Astrocyte (in vitro differentiated cells and primary cell): Measurements from ENCODE around the gene CAMK2D. TPM values are rescaled to one million over a fixed set of nuclear protein-coding genes. Genes with fewer than 3 reads are reported as not detected.

ENCODE experiments used
- DNase-seq: peaks from one replicate; pipeline ENCODE4 v3.0.0-alpha.2; 2010; ENCODE audit warnings: low read depth
- FAIRE-seq: peaks from 2 replicates; lab custom pipeline; 2011; peaks lifted over from hg19 to GRCh38; lab: Jason Lieb, UNC
- H2AFZ ChIP-seq: 2 replicates; pipeline ENCODE4 v1.6.0; 2012; ENCODE audit warnings: low read depth, low read length, inconsistent platforms
- H3K27ac ChIP-seq: 2 replicates; pipeline ENCODE4 v1.5.1; 2011; ENCODE audit warnings: low read depth, low read length, inconsistent platforms
- H3K27me3 ChIP-seq: 2 replicates; pipeline ENCODE4 v1.6.0; 2011; ENCODE audit warnings: low read length, inconsistent platforms; ENCODE audit not compliant: insufficient read depth
- H3K36me3 ChIP-seq: 2 replicates; pipeline ENCODE4 v1.5.1; 2011; ENCODE audit warnings: low read length, inconsistent platforms; ENCODE audit not compliant: insufficient read depth
- H3K4me1 ChIP-seq: 2 replicates; pipeline ENCODE4 v1.5.1; 2011; ENCODE audit warnings: low read length, inconsistent platforms; ENCODE audit not compliant: insufficient read depth
- H3K4me2 ChIP-seq: 2 replicates; pipeline ENCODE4 v1.6.0; 2012; ENCODE audit warnings: low read length, inconsistent platforms
- H3K4me3 ChIP-seq: 2 replicates; pipeline ENCODE4 v1.5.1; 2011; ENCODE audit warnings: low read depth, mild to moderate bottlenecking, low read length, inconsistent platforms; ENCODE audit not compliant: insufficient read depth
- H3K79me2 ChIP-seq: 2 replicates; pipeline ENCODE4 v1.6.0; 2012; ENCODE audit warnings: mild to moderate bottlenecking, low read length, inconsistent platforms; ENCODE audit not compliant: insufficient read depth
- H3K9ac ChIP-seq: 2 replicates; pipeline ENCODE4 v1.6.0; 2012; ENCODE audit warnings: mild to moderate bottlenecking, low read length, inconsistent platforms
- H3K9me3 ChIP-seq: 2 replicates; pipeline ENCODE4 v1.5.1; 2012; ENCODE audit warnings: low read depth, mild to moderate bottlenecking, low read length, inconsistent platforms; ENCODE audit not compliant: insufficient read depth
- H4K20me1 ChIP-seq: 2 replicates; pipeline ENCODE4 v1.6.0; 2012; ENCODE audit warnings: low read length, inconsistent platforms; ENCODE audit not compliant: insufficient read depth
- H3K27ac Mint-ChIP-seq: one replicate; pipeline ENCODE4 v1.8.0; 2021; ENCODE audit warnings: mild to moderate bottlenecking, mixed read lengths; ENCODE audit not compliant: unreplicated experiment
- H3K27me3 Mint-ChIP-seq: one replicate; pipeline ENCODE4 v1.8.0; 2021; ENCODE audit warnings: low read depth, mixed read lengths; ENCODE audit not compliant: unreplicated experiment
- H3K36me3 Mint-ChIP-seq: one replicate; pipeline ENCODE4 v1.8.0; 2021; ENCODE audit warnings: low read depth, mixed read lengths; ENCODE audit not compliant: unreplicated experiment
- H3K4me1 Mint-ChIP-seq: one replicate; pipeline ENCODE4 v1.8.0; 2021; ENCODE audit warnings: low read depth, mixed read lengths; ENCODE audit not compliant: unreplicated experiment
- H3K4me3 Mint-ChIP-seq: one replicate; pipeline ENCODE4 v1.8.0; 2021; ENCODE audit warnings: mild to moderate bottlenecking, moderate library complexity, mixed read lengths; ENCODE audit not compliant: unreplicated experiment
- H3K9me3 Mint-ChIP-seq: one replicate; pipeline ENCODE4 v1.8.0; 2021; ENCODE audit warnings: mild to moderate bottlenecking, mixed read lengths; ENCODE audit not compliant: unreplicated experiment
- CTCF ChIP-seq: IDR thresholded peaks from 2 replicates; pipeline ENCODE4 v1.5.1; 2011; ENCODE audit warnings: low read depth, mild to moderate bottlenecking, inconsistent platforms, low read length, moderate library complexity; ENCODE audit not compliant: insufficient read depth
- EZH2 ChIP-seq: IDR thresholded peaks from 2 replicates; pipeline ENCODE4 v1.6.1; 2012; ENCODE audit warnings: mild to moderate bottlenecking, low read length, inconsistent platforms; ENCODE audit not compliant: insufficient read depth
- total RNA-seq: library from RNA; stranded (reverse); gene quantifications from 2 replicates; pipeline ENCODE4 v1.2.1, GENCODE V29; 2021

Gene CAMK2D
- total RNA-seq, 1 donor from 2014 or later: 80.8 TPM

- no peak overlapping the region for H3K4me2 ChIP-seq
- no peaks in the 10 kb centered on the region for H3K4me1 ChIP-seq
- no peak overlapping the region for H3K4me3 Mint-ChIP-seq
- H3K27me3 Mint-ChIP-seq: no peaks in the 10 kb centered on the region
- H3K36me3 Mint-ChIP-seq: peaks cover 9% of the 10 kb centered on the region
- H3K9me3 ChIP-seq: no peaks in the 10 kb centered on the region
- no peak overlapping the region for H3K27ac ChIP-seq
- H3K4me3 ChIP-seq: no peak overlapping the region
- H4K20me1 ChIP-seq: no peaks in the 10 kb centered on the region
- no peaks in the 10 kb centered on the region for H3K79me2 ChIP-seq
- H3K4me1 Mint-ChIP-seq: no peaks in the 10 kb centered on the region
- H3K27ac Mint-ChIP-seq: no peak overlapping the region
- TF ChIP-seq EZH2 (no peak), CTCF (no peak)
- no peaks in the 10 kb centered on the region for H3K9me3 Mint-ChIP-seq
- no peaks in the 10 kb centered on the region for H3K27me3 ChIP-seq
- DNase-seq (no peak), FAIRE-seq (no peak)
- peaks cover 20% of the 10 kb centered on the region for H3K36me3 ChIP-seq
- no peak overlapping the region for H3K9ac ChIP-seq
- no peak overlapping the region for H2AFZ ChIP-seq
Measured at GRCh38 chr4:113512880-113513279, 248.7 kb downstream of the CAMK2D start.

GRCh38 chr4:113511944-113512343 lies 249.6 kb downstream of the CAMK2D start:
- Mint-ChIP-seq H3K9me3 (no peaks in the 10 kb centered on the region), H3K4me1 (no peaks in the 10 kb centered on the region)

More at GRCh38 chr4:113511944-113512343, 249.6 kb downstream of the CAMK2D start:
- Histone ChIP-seq H3K27ac (no peak overlapping the region), H3K4me3 (no peak overlapping the region), H3K79me2 (no peaks in the 10 kb centered on the region), H3K9ac (no peak overlapping the region), H3K9me3 (no peaks in the 10 kb centered on the region), H2AFZ (no peak overlapping the region), H4K20me1 (no peaks in the 10 kb centered on the region), H3K36me3 (peaks cover 20% of the 10 kb centered on the region), H3K27me3 (no peaks in the 10 kb centered on the region), H3K4me2 (no peak overlapping the region), H3K4me1 (no peaks in the 10 kb centered on the region)
- FAIRE-seq: no peak
- TF ChIP-seq CTCF (no peak), EZH2 (no peak)
- Mint-ChIP-seq H3K27ac (no peak overlapping the region), H3K4me3 (no peak overlapping the region), H3K36me3 (peaks cover 9% of the 10 kb centered on the region), H3K27me3 (no peaks in the 10 kb centered on the region)
- no peak for DNase-seq
